GM23338 (cell line): ENCODE data around the gene ARSB. TPM values are rescaled to one million over a fixed set of nuclear protein-coding genes. Genes with fewer than 3 reads are reported as not detected.

Source experiments
- ATAC-seq: fragments of 200-7000 bp; cut with Tn5 transposase; 3 replicates; pipeline ENCODE4 v1.9.1; 2020
- DNase-seq: peaks from one replicate; pipeline ENCODE4 v3.0.0-alpha.2; 2015; ENCODE audit warnings: low spot score
- H2AFZ ChIP-seq: fragments of 200-600 bp; sonication (generic); 2 replicates; pipeline ENCODE4 v1.8.0; 2016; ENCODE audit warnings: antibody characterized with exemption, mild to moderate bottlenecking, moderate library complexity
- H3F3A ChIP-seq: fragments of 200-600 bp; sonication (generic); replicated peaks from 2 replicates; pipeline ENCODE4 v1.8.0; 2017; ENCODE audit warnings: antibody characterized with exemption, mixed run types, low read depth
- H3K27ac ChIP-seq: fragments of 200-600 bp; sonication (generic); 2 replicates; pipeline ENCODE4 v1.6.1; 2016; ENCODE audit warnings: low read depth
- H3K27me3 ChIP-seq: fragments of 200-600 bp; sonication (generic); 2 replicates; pipeline ENCODE4 v1.8.0; 2016; ENCODE audit warnings: mild to moderate bottlenecking, mixed run types, moderate library complexity; ENCODE audit not compliant: insufficient read depth
- H3K36me3 ChIP-seq: fragments of 200-600 bp; sonication (generic); 2 replicates; pipeline ENCODE4 v1.8.0; 2016; ENCODE audit warnings: mild to moderate bottlenecking; ENCODE audit not compliant: insufficient read depth
- H3K4me1 ChIP-seq: fragments of 200-600 bp; sonication (generic); 2 replicates; pipeline ENCODE4 v1.8.0; 2016; ENCODE audit warnings: mild to moderate bottlenecking, moderate library complexity; ENCODE audit not compliant: insufficient read depth
- H3K4me2 ChIP-seq: fragments of 200-600 bp; sonication (generic); 2 replicates; pipeline ENCODE4 v1.7.1; 2017; ENCODE audit warnings: mixed run types
- H3K4me3 ChIP-seq: fragments of 200-600 bp; sonication (generic); 2 replicates; pipeline ENCODE4 v1.6.1; 2016; ENCODE audit warnings: mixed run types
- H3K79me2 ChIP-seq: fragments of 200-600 bp; sonication (generic); replicated peaks from 2 replicates; pipeline ENCODE4 v1.8.0; 2017; ENCODE audit warnings: mild to moderate bottlenecking; ENCODE audit not compliant: insufficient read depth
- H3K9me2 ChIP-seq: fragments of 200-600 bp; sonication (generic); 2 replicates; pipeline ENCODE4 v1.8.0; 2017; ENCODE audit not compliant: insufficient read depth
- H4K20me1 ChIP-seq: fragments of 200-600 bp; sonication (generic); replicated peaks from 2 replicates; pipeline ENCODE4 v1.8.0; 2017; ENCODE audit warnings: mild to moderate bottlenecking; ENCODE audit not compliant: insufficient read depth
- H3K27ac Mint-ChIP-seq: 2 replicates; pipeline ENCODE4 v1.8.0; 2020; ENCODE audit warnings: inconsistent platforms, mild to moderate bottlenecking, moderate library complexity, mixed read lengths
- H3K27me3 Mint-ChIP-seq: 3 replicates; pipeline ENCODE4 v1.8.0; 2022; ENCODE audit warnings: low read depth, mild to moderate bottlenecking, moderate library complexity, mixed read lengths, inconsistent platforms; ENCODE audit not compliant: insufficient read depth, poor library complexity
- H3K36me3 Mint-ChIP-seq: 3 replicates; pipeline ENCODE4 v1.8.0; 2021; ENCODE audit warnings: low read depth, mild to moderate bottlenecking, inconsistent platforms, moderate library complexity, mixed read lengths
- H3K4me1 Mint-ChIP-seq: 3 replicates; pipeline ENCODE4 v1.8.0; 2020; ENCODE audit warnings: mild to moderate bottlenecking, inconsistent platforms, mixed read lengths
- H3K4me3 Mint-ChIP-seq: 3 replicates; pipeline ENCODE4 v1.8.0; 2021; ENCODE audit warnings: moderate library complexity, mild to moderate bottlenecking, inconsistent platforms, mixed read lengths
- H3K9me3 Mint-ChIP-seq: 3 replicates; pipeline ENCODE4 v1.8.0; 2020; ENCODE audit warnings: moderate library complexity, mild to moderate bottlenecking, inconsistent platforms, mixed read lengths
- CREB1 ChIP-seq: fragments of 250-450 bp; sonication (Bioruptor Pico); IDR thresholded peaks from 2 replicates; pipeline ENCODE4 v1.5.0; 2020; ENCODE audit warnings: low read depth, mild to moderate bottlenecking, moderate library complexity
- ETS1 ChIP-seq: IDR thresholded peaks from 2 replicates; pipeline ENCODE4 v1.6.1; 2016; ENCODE audit warnings: antibody characterized with exemption
- EZH2 ChIP-seq: fragments of 200-600 bp; sonication (generic); IDR thresholded peaks from one replicate; pipeline ENCODE4 v1.8.0; 2017; ENCODE audit warnings: antibody characterized with exemption, mild to moderate bottlenecking, low read depth; ENCODE audit not compliant: unreplicated experiment
- EZH2phosphoT487 ChIP-seq: fragments of 200-600 bp; sonication (generic); IDR thresholded peaks from one replicate; pipeline ENCODE4 v1.8.1; 2018; ENCODE audit warnings: antibody characterized with exemption; ENCODE audit not compliant: unreplicated experiment
- JUNB ChIP-seq: IDR thresholded peaks from one replicate; pipeline ENCODE4 v1.6.1; 2016; ENCODE audit warnings: antibody characterized with exemption; ENCODE audit not compliant: unreplicated experiment
- NANOG ChIP-seq: IDR thresholded peaks from 2 replicates; pipeline ENCODE4 v1.6.1; 2016; ENCODE audit warnings: antibody characterized with exemption, borderline replicate concordance
- POLR2AphosphoS5 ChIP-seq: IDR thresholded peaks from 2 replicates; pipeline ENCODE4 v1.6.1; 2016; ENCODE audit warnings: antibody characterized with exemption, low read depth
- STAT1 ChIP-seq: IDR thresholded peaks from one replicate; pipeline ENCODE4 v1.6.1; 2016; ENCODE audit warnings: antibody characterized with exemption; ENCODE audit not compliant: unreplicated experiment
- ZNF114 ChIP-seq: fragments of 250-450 bp; sonication (Bioruptor Pico); IDR thresholded peaks from 2 replicates; pipeline ENCODE4 v1.5.0; 2020; ENCODE audit warnings: mild to moderate bottlenecking, moderate library complexity
- ZNF331 ChIP-seq: fragments of 250-450 bp; sonication (Bioruptor Pico); IDR thresholded peaks from 2 replicates; pipeline ENCODE4 v1.5.0; 2020; ENCODE audit warnings: low read depth, mild to moderate bottlenecking, moderate library complexity
- ZNF462 ChIP-seq: fragments of 250-450 bp; sonication (Bioruptor Pico); IDR thresholded peaks from 2 replicates; pipeline ENCODE4 v1.5.0; 2020; ENCODE audit warnings: mild to moderate bottlenecking, moderate library complexity
- long read RNA-seq: library from polyadenylated mRNA; unstranded; transcript quantifications from one replicate; pipeline ENCODE4 v2.0.0, GENCODE V29; 2020; ENCODE audit not compliant: unreplicated experiment
- polyA plus RNA-seq: library from polyadenylated mRNA; unstranded; fragments of >200 nt; fragmentation: Nextera tagmentation; extraction: Ambion mirVana; gene quantifications from 2 replicates; pipeline ENCODE4 v1.2.1, GENCODE V29; 2016
- total RNA-seq: library from RNA; depleted of rRNA; stranded (reverse); fragments of >200 nt; shearing (Covaris generic); gene quantifications from 2 replicates; pipeline ENCODE4 v1.2.3, GENCODE V29; 2014; rRNA removed
- TF ChIP-seq, protein P1 (sequence below), 2 experiments: fragments of 200-600 bp in 1 of 2; sonication (generic) in 1 of 2; conservative IDR thresholded peaks; 2 replicates each; pipeline versions ENCODE4 v1.5.1 to v1.6.1; 2016 to 2017; ENCODE audit warnings: antibody characterized with exemption in 2 of 2, low read depth in 2 of 2, mild to moderate bottlenecking in 2 of 2, moderate library complexity in 1 of 2
- TF ChIP-seq, protein P2 (sequence below): IDR thresholded peaks from one replicate; pipeline ENCODE4 v1.6.1; 2018; ENCODE audit warnings: antibody characterized with exemption; ENCODE audit not compliant: unreplicated experiment

Gene ARSB
- total RNA-seq = 24.6 and 27.2 TPM in 2 replicates
- 7.4 and 7.8 TPM in 2 replicates for polyA plus RNA-seq
- long read RNA-seq = 0 reads

DNA sequence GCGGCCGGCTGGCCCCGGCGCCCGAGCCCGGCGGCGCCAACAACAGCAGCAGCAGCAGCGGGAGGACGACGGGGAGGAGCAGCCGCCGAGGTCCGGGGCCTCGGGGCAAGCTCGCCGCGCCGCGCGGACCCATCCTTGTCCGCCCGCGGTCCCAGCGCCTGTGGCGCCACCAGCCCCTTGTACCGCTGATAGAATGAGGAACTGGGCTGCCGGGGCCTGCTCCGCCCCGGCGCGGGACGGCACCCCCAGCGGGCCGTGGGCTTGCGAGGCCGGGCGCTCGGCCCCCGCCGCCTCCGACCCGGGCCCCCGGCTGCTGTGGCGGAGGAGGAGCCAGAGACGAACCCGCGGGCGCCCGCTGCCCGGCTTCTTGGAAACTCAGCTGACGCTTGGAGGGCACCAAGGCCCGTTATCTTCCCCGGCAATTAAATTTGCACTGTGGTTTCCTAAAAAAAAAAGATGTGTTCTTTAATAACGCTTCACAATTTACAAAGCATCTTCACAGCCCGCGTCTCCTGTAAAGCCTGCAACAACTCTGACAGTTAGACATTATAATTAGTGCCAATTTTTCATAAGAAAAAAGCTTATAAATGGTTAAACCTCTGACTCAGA, at the start of gene ARSB:
Gene ARSB (minus strand): TSS at position 195 of the 609 bp plus-strand sequence. CDS start 62 bp downstream, at position 133.
- Histone ChIP-seq H3K27ac (peak within 1 kb of the TSS; percentile 83), H3K4me1 (peaks cover 23% of the 10 kb centered on the region), H3K27me3 (no peaks in the 10 kb centered on the region), H2AFZ (peak within 1 kb of the TSS; percentile 77), H3K36me3 (no peaks in the 10 kb centered on the region), H3K4me3 (peak within 1 kb of the TSS; percentile 69), H3K9me2 (no peaks in the 10 kb centered on the region), H3K79me2 (peaks cover 7% of the 10 kb centered on the region), H3F3A (0 out of 2 replicates have a peak, but pooled peaks cover 2% of the 10 kb centered on the region), H4K20me1 (no peaks in the 10 kb centered on the region), H3K4me2 (peak within 1 kb of the TSS; percentile 86)
- H3K4me3 Mint-ChIP-seq = peak within 1 kb of the TSS; percentile 90
- peaks cover 3% of the 10 kb centered on the region for H3K27me3 Mint-ChIP-seq
- ATAC-seq (peak; percentile 55), DNase-seq (peak; percentile 63)
- H3K27ac Mint-ChIP-seq = peak within 1 kb of the TSS; percentile 65
- peaks cover 21% of the 10 kb centered on the region for H3K4me1 Mint-ChIP-seq
- H3K36me3 Mint-ChIP-seq = no peaks in the 10 kb centered on the region
- H3K9me3 Mint-ChIP-seq = no peaks in the 10 kb centered on the region
- TF ChIP-seq ZNF114 (no peak), ZNF331 (CRISPR knock-in tag) (no peak), JUNB (no peak), EZH2 (no peak), STAT1 (no peak), NANOG (no peak), ZNF462 (no peak), POLR2AphosphoS5 (no peak), EZH2phosphoT487 (no peak), ETS1 (no peak), CREB1 (CRISPR knock-in tag) (no peak)
- TF ChIP-seq, protein P1, sequence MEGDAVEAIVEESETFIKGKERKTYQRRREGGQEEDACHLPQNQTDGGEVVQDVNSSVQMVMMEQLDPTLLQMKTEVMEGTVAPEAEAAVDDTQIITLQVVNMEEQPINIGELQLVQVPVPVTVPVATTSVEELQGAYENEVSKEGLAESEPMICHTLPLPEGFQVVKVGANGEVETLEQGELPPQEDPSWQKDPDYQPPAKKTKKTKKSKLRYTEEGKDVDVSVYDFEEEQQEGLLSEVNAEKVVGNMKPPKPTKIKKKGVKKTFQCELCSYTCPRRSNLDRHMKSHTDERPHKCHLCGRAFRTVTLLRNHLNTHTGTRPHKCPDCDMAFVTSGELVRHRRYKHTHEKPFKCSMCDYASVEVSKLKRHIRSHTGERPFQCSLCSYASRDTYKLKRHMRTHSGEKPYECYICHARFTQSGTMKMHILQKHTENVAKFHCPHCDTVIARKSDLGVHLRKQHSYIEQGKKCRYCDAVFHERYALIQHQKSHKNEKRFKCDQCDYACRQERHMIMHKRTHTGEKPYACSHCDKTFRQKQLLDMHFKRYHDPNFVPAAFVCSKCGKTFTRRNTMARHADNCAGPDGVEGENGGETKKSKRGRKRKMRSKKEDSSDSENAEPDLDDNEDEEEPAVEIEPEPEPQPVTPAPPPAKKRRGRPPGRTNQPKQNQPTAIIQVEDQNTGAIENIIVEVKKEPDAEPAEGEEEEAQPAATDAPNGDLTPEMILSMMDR (conservative IDR thresholded peaks at IDR 0.05; ENCODE audit: low read depth in 2 of 2) = no peak
- TF ChIP-seq, protein P2, sequence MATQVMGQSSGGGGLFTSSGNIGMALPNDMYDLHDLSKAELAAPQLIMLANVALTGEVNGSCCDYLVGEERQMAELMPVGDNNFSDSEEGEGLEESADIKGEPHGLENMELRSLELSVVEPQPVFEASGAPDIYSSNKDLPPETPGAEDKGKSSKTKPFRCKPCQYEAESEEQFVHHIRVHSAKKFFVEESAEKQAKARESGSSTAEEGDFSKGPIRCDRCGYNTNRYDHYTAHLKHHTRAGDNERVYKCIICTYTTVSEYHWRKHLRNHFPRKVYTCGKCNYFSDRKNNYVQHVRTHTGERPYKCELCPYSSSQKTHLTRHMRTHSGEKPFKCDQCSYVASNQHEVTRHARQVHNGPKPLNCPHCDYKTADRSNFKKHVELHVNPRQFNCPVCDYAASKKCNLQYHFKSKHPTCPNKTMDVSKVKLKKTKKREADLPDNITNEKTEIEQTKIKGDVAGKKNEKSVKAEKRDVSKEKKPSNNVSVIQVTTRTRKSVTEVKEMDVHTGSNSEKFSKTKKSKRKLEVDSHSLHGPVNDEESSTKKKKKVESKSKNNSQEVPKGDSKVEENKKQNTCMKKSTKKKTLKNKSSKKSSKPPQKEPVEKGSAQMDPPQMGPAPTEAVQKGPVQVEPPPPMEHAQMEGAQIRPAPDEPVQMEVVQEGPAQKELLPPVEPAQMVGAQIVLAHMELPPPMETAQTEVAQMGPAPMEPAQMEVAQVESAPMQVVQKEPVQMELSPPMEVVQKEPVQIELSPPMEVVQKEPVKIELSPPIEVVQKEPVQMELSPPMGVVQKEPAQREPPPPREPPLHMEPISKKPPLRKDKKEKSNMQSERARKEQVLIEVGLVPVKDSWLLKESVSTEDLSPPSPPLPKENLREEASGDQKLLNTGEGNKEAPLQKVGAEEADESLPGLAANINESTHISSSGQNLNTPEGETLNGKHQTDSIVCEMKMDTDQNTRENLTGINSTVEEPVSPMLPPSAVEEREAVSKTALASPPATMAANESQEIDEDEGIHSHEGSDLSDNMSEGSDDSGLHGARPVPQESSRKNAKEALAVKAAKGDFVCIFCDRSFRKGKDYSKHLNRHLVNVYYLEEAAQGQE = no peak
